ENCODE results near the gene ACAP2. TPM values are rescaled to one million over a fixed set of nuclear protein-coding genes. Genes with fewer than 3 reads are reported as not detected.
A peak's percentile ranks its signal among the peaks of the same experiment; 100 is the strongest.

Gene ACAP2
- total RNA-seq, 1 donor from 2014 or later: 46.0 TPM

DNA sequence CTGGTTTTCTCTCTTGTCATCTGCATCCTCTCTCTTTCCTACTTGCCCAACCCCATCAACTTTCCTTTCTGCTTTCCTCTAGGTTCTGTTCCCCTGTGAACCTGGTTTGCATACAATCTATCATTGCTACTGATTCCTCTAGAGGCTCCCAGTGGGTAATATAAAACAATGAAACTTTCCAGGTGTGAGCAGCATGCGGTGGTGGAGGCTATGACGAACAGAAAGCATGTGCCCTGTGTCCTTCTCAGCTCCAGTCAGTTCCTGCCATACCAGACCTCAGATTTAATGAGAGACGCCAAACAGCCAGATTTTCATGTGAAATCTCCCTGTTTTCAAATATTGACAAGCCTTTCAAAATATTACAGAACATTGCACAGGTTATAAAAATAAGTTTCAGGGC, 3.5 kb upstream of the ACAP2 start:
- Histone ChIP-seq H3K4me1 (ENCODE audit: insufficient read depth, low read length) (peaks cover 12% of the 10 kb centered on the region), H3K4me2 (ENCODE audit: low read length) (no peak overlapping the region), H3K79me2 (ENCODE audit: insufficient read depth, low read length) (peaks cover 14% of the 10 kb centered on the region), H3K4me3 (ENCODE audit: insufficient read depth, low read depth, low read length) (no peak overlapping the region), H2AFZ (ENCODE audit: low read depth, low read length) (no peak overlapping the region), H3K36me3 (ENCODE audit: insufficient read depth, low read length) (no peaks in the 10 kb centered on the region), H4K20me1 (ENCODE audit: insufficient read depth, low read length) (peaks cover 9% of the 10 kb centered on the region), H3K27ac (ENCODE audit: low read depth, low read length) (no peak overlapping the region), H3K27me3 (ENCODE audit: insufficient read depth, low read length) (no peaks in the 10 kb centered on the region), H3K9ac (ENCODE audit: low read length) (no peak overlapping the region), H3K9me3 (ENCODE audit: insufficient read depth, low read depth, low read length) (no peaks in the 10 kb centered on the region)
- DNase-seq (ENCODE audit: low read depth) (no peak), FAIRE-seq (no peak)
- no peak for TF ChIP-seq EZH2 (IDR thresholded peaks at IDR 0.05; ENCODE audit: insufficient read depth, low read length)
- Mint-ChIP-seq H3K27ac (ENCODE audit: unreplicated experiment) (no peak overlapping the region), H3K9me3 (ENCODE audit: unreplicated experiment) (no peaks in the 10 kb centered on the region), H3K4me1 (ENCODE audit: low read depth, unreplicated experiment) (peaks cover 9% of the 10 kb centered on the region), H3K4me3 (ENCODE audit: unreplicated experiment) (no peak overlapping the region), H3K27me3 (ENCODE audit: low read depth, unreplicated experiment) (peaks cover 6% of the 10 kb centered on the region), H3K36me3 (ENCODE audit: low read depth, unreplicated experiment) (no peaks in the 10 kb centered on the region)

DNA sequence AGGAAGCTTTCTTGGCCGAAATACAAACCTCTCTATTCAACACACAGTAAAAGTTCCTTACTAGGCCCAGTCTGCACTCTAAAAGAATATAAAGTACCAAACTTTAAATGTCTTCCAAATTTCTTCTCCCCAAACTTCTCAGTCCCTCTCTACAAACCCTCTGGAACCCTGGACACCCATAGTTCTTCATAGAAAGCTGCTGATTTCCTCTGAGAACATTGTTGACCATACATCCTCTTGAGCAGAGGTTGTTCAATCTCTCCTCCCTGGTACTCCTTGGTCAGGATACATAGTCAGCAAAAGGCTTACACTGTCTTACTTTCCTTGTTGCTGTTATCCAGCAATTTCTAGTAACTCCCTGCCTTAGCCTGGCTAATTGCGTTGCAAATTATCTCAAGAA, 3.1 kb upstream of the ACAP2 start:
- FAIRE-seq: no peak

DNA sequence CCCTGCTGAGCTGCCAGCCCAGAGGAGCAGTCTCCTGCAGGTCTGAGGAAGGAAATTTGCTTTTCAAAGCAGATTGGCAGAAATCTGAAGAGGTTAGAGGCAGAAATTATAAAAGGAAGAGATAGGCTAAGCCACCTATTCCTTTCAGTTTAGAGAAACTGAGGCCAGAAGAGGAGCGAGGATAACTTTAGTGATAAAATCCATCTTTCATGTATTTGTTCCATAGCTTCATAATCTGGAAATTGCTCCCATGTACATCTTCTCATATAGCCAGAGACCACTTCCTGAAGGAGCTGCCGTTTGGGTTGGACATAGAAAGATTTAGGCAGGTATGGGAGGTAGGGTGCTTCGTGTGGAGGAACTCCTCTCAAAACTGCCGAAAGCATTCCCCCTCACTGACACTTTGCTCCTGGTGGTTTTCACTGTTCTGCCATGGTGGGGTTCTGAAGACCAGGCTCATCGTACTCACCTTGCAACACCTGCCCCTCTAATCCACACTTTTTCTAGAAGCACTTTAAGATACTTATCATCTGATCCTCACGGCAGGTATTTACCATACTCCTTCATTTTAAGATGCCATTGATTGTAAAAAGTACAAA, 670 bp upstream of the ACAP2 start:
- Histone ChIP-seq H3K27ac (ENCODE audit: low read depth, low read length) (peak overlapping the region; percentile 8), H3K4me2 (ENCODE audit: low read length) (peak overlapping the region; percentile 83), H3K36me3 (ENCODE audit: insufficient read depth, low read length) (no peaks in the 10 kb centered on the region), H2AFZ (ENCODE audit: low read depth, low read length) (peak overlapping the region; percentile 90), H3K4me3 (ENCODE audit: insufficient read depth, low read depth, low read length) (peak overlapping the region; percentile 47), H4K20me1 (ENCODE audit: insufficient read depth, low read length) (peaks cover 32% of the 10 kb centered on the region), H3K79me2 (ENCODE audit: insufficient read depth, low read length) (peaks cover 43% of the 10 kb centered on the region), H3K4me1 (ENCODE audit: insufficient read depth, low read length) (peaks cover 11% of the 10 kb centered on the region), H3K9ac (ENCODE audit: low read length) (peak overlapping the region; percentile 61), H3K9me3 (ENCODE audit: insufficient read depth, low read depth, low read length) (no peaks in the 10 kb centered on the region), H3K27me3 (ENCODE audit: insufficient read depth, low read length) (no peaks in the 10 kb centered on the region)
- FAIRE-seq (no peak), DNase-seq (ENCODE audit: low read depth) (no peak)
- H3K9me3 Mint-ChIP-seq (ENCODE audit: unreplicated experiment): no peaks in the 10 kb centered on the region
- no peak for TF ChIP-seq EZH2 (IDR thresholded peaks at IDR 0.05; ENCODE audit: insufficient read depth, low read length)
- TF ChIP-seq, protein P1, sequence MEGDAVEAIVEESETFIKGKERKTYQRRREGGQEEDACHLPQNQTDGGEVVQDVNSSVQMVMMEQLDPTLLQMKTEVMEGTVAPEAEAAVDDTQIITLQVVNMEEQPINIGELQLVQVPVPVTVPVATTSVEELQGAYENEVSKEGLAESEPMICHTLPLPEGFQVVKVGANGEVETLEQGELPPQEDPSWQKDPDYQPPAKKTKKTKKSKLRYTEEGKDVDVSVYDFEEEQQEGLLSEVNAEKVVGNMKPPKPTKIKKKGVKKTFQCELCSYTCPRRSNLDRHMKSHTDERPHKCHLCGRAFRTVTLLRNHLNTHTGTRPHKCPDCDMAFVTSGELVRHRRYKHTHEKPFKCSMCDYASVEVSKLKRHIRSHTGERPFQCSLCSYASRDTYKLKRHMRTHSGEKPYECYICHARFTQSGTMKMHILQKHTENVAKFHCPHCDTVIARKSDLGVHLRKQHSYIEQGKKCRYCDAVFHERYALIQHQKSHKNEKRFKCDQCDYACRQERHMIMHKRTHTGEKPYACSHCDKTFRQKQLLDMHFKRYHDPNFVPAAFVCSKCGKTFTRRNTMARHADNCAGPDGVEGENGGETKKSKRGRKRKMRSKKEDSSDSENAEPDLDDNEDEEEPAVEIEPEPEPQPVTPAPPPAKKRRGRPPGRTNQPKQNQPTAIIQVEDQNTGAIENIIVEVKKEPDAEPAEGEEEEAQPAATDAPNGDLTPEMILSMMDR (IDR thresholded peaks at IDR 0.05; ENCODE audit: insufficient read depth, low read depth, low read length): no peak
- H3K4me3 Mint-ChIP-seq (ENCODE audit: unreplicated experiment): peak overlapping the region; percentile 67
- H3K4me1 Mint-ChIP-seq (ENCODE audit: low read depth, unreplicated experiment): peaks cover 15% of the 10 kb centered on the region
- H3K27me3 Mint-ChIP-seq (ENCODE audit: low read depth, unreplicated experiment): no peaks in the 10 kb centered on the region
- peak overlapping the region; percentile 58 for H3K27ac Mint-ChIP-seq (ENCODE audit: unreplicated experiment)
- H3K36me3 Mint-ChIP-seq (ENCODE audit: low read depth, unreplicated experiment): no peaks in the 10 kb centered on the region

More for the DNA sequence above, 3.1 kb upstream of the ACAP2 start:
- Mint-ChIP-seq H3K4me3 (ENCODE audit: unreplicated experiment) (no peak overlapping the region), H3K4me1 (ENCODE audit: low read depth, unreplicated experiment) (peaks cover 7% of the 10 kb centered on the region), H3K27ac (ENCODE audit: unreplicated experiment) (no peak overlapping the region), H3K27me3 (ENCODE audit: low read depth, unreplicated experiment) (peaks cover 4% of the 10 kb centered on the region), H3K36me3 (ENCODE audit: low read depth, unreplicated experiment) (no peaks in the 10 kb centered on the region), H3K9me3 (ENCODE audit: unreplicated experiment) (no peaks in the 10 kb centered on the region)
- Histone ChIP-seq H3K36me3 (ENCODE audit: insufficient read depth, low read length) (no peaks in the 10 kb centered on the region), H3K4me1 (ENCODE audit: insufficient read depth, low read length) (peaks cover 11% of the 10 kb centered on the region), H3K4me3 (ENCODE audit: insufficient read depth, low read depth, low read length) (no peak overlapping the region), H3K27me3 (ENCODE audit: insufficient read depth, low read length) (no peaks in the 10 kb centered on the region), H3K27ac (ENCODE audit: low read depth, low read length) (no peak overlapping the region), H3K9ac (ENCODE audit: low read length) (no peak overlapping the region), H3K4me2 (ENCODE audit: low read length) (no peak overlapping the region), H2AFZ (ENCODE audit: low read depth, low read length) (no peak overlapping the region), H3K9me3 (ENCODE audit: insufficient read depth, low read depth, low read length) (no peaks in the 10 kb centered on the region), H4K20me1 (ENCODE audit: insufficient read depth, low read length) (peaks cover 13% of the 10 kb centered on the region), H3K79me2 (ENCODE audit: insufficient read depth, low read length) (peaks cover 19% of the 10 kb centered on the region)
- TF ChIP-seq, protein P1 (IDR thresholded peaks at IDR 0.05; ENCODE audit: insufficient read depth, low read depth, low read length): no peak
- no peak for TF ChIP-seq EZH2 (IDR thresholded peaks at IDR 0.05; ENCODE audit: insufficient read depth, low read length)
- DNase-seq (ENCODE audit: low read depth): no peak
